Inflammatory macrophage treated with lipopolysaccharide for 1 hour (primary cell): ENCODE data around the gene TEAD1.
A peak's percentile ranks its signal among the peaks of the same experiment; 100 is the strongest.

ENCODE experiments used
- DNase-seq, 2 donors: peaks; one replicate each; pipeline ENCODE4 v3.0.0-alpha.2; 2020 to 2022

Gene TEAD1

DNA sequence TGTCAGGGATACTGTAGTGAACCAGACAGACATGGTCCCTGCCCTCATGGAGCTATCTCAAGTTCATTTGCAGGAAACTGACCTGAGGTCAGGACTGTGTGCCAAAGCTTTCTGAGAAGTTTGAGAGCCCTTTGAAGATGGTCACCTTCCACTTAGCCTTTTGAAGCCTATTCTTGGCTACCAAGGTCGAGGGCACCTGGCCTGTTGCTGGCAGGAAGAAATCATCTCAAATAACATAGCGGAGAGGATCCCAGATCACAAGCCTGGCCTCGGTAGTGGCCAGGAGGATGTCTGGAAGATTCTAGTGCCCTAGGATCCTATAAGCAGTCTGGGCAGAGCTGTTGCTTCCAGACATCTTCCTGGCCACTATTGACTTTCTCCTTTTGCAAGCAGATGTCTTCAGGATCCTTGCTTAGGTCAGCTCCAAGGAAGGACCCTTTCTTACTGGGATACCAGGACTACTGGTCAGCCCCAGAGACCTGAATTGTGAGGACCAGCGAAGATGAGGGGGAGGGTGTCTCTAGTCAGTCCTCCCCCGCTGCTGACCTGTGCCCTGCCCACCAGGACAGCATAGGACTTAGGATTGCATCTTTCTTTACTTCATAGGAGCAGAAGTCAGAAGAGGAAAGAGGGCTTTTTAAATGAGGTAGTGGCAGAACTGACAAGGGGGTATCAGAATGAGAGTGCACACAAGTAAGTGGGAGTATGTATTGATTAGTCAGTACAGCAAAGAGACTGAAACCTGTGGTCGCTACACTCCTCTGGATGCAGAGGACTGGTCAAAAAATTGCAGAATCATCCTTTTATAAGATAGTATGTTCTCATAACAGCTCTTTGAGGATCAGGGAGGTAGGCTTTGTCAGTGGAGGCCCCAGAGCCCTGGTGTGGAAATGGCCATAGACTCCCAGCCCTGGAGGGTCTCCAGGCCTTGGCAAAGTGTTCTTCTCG, 94.8 kb downstream of the TEAD1 start:
- no peak for DNase-seq

DNA sequence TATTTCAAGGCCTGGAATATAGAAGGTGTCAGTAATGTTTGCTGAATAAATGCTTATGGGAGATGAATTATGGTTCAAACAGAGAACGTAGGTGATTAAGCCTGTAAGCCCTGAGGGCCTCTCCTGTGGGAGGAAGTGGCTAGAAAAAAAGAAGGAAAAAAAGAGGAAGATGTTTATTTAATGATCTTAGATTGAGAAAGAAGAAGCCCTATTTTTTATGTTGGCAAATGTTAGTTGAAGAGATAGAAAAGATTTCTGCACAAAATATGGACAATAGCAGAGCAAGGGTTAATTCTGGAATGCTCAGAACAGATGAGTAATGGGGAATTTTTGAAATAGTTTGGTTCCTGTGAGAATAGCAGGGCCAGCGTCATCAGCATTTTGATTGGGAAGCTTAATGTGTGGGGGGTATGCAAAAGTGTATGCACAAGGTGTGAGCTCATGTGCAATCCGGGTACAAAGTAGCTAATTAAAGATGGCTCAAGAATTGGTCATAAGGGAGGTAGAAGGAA, 95.7 kb downstream of the TEAD1 start:
- peak; percentile 3 to 33 for DNase-seq

DNA sequence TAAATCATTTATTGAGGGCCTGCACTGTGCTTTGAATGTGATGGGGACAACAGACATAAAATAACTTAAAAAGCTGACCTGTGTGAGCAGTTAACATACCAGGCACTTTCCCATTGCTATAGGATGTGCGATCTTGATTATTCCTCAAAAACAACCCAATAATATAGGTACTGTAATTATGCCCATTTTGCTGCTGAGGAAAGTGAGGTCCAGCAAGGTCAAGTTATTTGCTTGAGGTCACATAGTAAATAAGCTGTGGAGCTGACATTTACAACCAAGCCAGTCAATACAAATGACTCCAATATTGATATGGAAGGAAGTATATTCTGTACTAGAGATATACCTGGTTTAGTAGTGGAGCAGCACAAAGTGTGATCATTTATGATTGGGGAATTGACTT, 96.2 kb downstream of the TEAD1 start:
- DNase-seq: no peak

DNA sequence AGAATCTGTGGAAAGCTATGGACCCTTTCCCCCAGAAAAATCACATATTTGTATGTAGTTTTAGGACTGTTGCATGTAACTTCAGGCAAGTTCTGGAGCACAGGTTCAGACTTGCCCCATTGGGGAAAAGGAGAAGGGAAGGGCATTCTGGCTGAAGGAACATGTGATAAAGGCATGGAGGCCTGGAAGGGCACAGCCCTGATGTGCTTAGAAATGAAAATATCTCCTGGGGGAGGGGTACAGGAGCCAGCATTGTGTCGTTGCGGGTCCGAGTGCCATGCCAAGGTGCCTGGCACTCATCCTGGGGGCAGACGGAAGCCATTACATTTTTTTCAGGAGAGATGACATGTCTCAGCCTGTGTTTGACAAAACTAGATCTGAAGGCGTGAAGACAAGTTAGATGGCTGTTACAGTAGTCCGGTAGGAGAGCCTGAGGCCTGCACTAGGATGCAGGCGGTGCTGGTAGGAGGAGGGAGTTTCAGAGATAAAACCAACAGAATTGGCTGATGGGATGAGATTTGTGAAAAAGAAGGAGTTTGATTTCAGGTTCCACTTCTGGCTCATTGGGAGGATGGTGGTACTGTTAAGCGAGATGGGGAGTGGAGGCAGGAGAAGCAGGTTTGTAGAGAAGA, 96.9 kb downstream of the TEAD1 start:
- no peak for DNase-seq

DNA sequence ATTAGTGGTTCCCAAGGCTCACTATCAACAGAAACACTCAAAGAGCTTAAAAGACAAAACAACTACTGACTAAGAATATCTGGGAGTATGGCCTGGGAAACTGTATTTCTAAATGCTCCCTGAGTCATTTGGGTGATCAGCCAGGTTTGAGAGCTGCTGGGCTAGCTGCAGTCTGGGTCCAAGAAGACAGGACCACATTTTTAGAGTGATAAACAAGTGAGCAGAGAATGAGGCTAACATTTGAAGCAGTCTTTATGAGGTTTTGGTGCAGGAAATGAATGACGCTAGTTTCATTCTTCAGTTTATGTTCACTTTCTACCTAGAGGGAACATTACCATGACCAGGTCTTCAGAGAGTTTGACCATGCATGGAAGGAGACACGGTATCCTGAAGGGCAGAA, 97.7 kb downstream of the TEAD1 start:
- no peak for DNase-seq

DNA sequence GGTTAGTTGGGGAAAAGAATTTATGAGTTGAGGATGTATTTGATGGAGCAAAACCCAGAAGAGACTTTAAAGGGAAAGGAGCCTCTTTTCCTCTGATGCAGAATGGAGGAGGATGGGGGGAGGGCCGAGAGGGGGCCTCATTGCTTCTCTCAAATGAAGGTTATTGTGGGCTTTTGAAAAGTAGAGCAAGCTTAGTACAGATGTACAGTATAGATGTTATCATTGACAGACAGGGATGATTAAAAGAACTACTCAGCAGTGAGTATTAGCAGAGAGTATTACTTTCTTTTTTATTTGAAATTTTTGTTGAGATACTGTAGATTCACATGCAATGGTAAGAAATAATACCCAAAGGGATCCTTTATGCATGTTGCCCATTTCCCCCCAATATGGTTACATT, 98.1 kb downstream of the TEAD1 start:
- DNase-seq: no peak

DNA sequence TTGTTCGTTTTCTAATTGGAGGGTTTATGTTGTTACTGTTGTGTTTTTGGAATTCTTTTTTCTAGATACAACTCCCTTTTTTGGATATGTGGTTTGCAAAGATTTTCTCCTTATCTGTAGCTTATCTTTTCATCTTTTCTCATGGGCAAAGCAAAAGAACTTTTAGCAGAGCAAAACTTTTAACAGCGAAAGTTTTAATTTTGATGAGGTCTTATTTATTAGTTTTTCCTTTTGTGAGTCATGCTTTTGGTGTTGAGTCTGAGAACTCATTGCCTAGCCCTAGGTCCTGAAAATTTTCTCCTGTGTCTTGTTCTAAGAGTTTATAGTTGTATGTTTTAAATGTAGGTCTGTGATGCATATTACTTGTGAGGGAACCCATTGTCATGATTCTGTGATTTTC, 99.4 kb downstream of the TEAD1 start:
- DNase-seq: no peak

DNA sequence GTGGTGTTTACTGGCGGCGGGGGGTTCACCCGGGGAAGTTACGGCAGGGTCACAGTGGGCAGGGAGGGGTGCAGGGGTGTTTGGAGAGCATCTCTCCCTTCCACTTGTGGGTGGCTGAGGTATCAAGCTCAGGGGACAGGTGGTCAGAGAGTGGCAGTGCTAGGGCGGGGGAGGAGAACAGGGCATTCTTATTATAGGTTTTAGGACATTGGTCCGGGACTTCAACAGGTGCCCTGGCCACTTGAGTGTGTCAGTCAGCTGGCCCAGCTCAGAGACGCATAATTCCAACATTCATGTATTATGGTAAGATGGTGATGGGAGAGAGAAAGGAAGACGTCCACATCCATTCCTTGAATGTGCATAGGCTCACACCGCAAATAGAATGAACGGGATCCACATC, 101.7 kb downstream of the TEAD1 start:
- DNase-seq: no peak

DNA sequence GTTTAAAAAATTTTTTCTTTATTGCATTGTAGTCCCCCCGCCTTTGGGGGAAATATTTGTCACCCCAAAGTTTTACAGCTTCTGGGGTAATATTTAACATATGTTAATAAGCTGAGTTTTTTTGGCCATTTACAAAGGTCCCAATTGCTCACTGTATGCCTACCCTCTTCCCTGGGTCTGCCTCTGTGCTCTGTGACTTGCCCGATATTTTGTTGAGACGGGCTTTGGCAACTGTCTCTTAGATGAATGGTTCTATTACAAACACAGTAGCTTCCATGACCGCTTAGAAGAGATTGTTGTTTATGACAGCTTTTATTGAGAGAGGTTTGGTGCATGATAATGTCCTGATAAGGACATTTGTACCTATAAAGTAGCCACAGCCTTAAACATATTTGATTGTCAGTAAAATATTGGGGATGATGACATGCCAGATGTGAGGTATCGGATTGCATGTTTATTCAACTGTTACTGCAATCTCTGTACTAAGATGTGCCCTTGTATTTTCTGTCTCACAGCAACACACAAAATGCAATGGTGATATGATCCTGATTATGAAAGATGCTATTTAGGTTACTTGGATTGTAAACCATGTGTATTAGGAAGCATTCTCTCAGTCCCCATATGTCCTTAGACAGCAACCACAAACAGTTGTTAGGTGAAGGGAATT, 103.1 kb downstream of the TEAD1 start:
- no peak for DNase-seq

DNA sequence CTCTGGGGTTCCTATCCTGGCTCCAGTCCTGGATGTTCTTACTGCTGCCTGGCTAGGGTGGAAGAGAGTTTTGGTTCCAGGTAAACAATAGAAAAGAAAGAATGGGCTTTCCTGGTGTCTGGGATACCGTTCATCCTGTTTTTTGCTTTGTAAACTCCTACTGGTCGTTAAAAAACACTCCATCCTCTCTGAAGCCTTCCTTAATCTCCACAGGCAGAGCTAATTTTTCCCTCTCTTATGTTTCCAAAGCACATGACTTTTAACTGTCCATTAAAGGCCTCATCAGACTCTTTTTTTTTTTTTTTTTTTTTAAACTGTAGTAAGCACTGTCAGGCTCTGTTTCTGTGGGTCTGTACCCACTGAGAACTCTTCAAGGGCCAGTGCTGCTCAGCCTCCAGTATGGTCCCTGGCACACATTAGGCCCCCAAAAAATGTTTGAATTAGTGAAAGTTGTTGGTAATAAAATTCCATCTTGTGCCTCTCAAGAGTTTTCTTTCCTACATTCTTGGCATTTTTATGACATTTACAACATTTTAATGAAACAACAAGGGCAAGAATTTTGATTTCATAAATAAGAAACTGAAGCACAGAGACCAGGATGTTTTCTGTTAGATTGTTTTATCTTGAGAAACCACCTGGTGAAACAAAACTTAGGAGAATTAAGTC, 104.2 kb downstream of the TEAD1 start:
- DNase-seq: no peak

DNA sequence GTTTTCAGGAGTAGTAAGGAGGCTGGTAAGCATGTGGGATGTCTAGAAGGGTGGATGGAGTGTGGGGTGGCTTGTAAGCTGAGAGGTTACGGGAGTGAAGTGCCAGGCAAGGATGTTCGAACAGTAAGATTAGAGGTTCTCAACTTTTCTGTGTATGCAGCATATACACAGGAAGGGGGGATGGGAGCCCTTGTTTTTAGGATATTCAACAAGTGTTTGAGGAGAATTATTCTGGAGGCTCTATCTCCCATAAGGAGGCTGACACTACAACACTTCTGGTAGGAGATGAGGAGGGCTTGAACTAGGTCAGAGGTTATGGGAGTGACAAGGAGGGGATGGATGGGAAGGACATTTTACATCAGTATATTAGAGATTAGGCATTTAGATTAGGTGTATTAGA, 109.5 kb downstream of the TEAD1 start:
- DNase-seq: no peak

DNA sequence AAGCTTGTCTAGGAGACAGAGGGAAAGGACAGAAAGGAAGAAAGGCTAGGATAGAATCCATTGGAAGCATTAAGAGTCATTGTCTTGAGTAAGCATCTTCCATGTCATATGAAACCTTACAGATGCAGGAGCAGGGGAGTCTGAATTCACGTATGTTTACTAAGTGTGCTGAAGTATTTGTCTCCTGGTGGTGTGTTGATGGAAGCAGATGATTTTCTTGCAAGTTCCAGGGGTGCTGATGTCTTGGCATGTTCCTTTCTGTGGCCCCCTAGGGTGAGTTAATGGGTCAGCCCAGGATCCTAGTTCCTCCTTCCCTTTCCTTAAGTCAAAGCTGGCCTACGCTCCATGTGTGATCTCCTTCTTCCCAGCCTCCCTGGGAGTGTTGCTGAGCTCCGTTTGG, 110.2 kb downstream of the TEAD1 start:
- DNase-seq: no peak

DNA sequence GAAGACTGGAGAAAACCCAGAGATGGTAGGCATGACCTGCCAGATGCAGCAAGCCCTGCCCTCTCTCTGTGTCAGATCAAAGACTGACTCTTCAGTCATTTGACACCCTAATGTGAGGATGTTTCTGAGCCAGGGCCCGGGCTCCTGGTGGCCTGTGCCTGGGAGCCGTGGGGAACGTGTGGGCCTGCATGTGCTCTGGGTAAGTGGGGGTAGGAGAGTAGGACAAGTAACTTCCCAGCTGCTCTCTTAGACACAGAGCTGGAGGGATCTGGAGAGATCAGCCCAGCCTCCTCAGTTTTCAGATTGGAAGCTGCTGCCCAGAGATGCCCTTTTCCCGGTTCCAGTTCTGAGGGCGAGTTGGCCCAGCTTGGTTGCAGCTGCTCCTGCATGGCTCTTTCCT, 110.8 kb downstream of the TEAD1 start:
- no peak for DNase-seq

DNA sequence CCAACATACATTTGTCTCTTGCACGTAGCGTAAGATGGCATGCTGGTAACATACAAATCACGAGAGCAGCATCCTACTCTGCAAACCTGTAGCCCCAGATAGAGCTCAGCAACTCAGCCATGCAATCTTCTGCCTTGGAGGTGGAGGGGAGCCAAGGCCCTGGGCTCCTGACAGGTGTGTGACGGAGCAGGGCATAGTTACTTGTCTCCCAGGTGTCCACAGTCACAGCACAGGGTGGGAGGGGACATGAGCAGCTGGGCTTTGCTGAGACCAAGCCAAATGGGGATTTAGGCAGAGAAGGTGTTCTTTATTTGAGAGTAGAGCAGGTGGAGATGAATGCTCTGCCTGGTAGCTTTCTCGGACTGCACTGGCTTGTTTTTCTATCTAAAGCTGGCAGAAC, 111.7 kb downstream of the TEAD1 start:
- no peak for DNase-seq

DNA sequence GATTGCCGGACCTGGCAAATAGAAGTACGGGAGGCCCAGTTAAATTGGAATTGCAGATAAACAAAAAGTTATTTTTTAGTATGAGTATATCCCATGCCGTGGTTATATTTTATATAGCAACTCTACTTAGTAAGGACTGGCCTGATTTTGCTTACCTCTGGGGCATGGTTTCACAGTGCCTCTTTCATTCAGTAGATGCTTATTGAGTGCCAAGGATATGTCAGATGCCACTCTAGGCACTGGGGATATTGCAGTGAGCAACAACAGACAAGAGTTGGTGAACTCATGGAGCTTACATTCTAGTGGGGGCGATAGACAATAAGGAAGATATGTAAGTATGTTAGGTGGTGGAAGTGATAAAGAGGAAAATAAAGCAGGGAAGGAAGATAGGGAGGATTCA, 112.2 kb downstream of the TEAD1 start:
- no peak for DNase-seq

DNA sequence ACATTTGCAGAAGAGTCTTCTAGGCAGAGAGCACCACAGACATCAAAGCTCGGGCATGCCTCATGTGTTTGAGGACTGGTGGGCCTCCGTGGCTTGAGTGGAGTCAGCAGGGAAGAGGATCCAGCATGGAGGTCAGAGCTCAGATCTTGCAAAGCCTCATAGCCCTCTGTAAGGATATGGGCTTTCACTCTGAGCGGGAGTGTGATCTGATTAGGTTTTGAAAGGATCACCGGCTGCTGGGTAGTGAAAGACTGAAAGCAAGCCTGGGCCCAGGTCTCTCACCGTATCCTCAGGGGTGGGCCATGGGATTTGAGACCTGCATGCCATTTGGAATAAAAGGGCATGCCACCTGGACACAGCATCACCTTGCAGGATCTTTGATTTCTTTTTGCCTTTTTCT, 112.7 kb downstream of the TEAD1 start:
- DNase-seq: no peak

DNA sequence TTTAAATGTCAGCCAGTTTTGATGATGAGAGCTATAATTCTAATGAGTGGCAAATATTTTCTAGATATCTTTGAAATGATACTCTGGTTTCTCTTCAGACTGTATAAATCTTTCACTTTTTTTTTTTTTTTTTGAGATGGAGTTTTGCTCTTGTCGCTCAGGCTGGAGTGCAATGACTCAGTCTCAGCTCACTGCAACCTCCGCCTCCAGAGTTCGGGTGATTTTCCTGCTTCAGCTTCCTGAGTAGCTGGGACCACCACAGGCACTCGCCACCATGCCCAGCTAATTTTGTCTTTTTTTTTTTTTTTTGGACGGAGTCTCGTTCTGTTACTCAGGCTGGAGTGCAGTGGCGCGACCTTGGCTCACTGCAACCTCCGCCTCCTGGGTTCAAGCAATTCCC, 113.6 kb downstream of the TEAD1 start:
- DNase-seq: no peak

DNA sequence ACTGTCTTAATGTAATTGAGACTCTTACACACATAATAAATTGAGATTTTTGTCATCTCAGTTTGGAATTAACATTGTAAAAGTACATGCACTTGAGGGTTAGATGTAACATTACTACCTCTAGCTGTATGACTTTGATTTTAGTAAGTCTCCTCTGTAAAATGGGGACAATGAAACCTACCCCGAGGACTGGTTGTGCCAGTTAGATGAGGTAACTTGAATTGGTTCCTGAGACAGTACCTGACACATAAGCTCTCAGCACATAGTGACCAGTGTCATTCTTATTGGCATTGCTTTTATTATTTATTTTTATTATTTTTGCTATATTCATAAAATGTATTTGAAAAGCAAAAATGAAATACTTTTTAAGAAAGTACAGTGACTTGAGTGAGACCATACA, 114.8 kb downstream of the TEAD1 start:
- DNase-seq: no peak

DNA sequence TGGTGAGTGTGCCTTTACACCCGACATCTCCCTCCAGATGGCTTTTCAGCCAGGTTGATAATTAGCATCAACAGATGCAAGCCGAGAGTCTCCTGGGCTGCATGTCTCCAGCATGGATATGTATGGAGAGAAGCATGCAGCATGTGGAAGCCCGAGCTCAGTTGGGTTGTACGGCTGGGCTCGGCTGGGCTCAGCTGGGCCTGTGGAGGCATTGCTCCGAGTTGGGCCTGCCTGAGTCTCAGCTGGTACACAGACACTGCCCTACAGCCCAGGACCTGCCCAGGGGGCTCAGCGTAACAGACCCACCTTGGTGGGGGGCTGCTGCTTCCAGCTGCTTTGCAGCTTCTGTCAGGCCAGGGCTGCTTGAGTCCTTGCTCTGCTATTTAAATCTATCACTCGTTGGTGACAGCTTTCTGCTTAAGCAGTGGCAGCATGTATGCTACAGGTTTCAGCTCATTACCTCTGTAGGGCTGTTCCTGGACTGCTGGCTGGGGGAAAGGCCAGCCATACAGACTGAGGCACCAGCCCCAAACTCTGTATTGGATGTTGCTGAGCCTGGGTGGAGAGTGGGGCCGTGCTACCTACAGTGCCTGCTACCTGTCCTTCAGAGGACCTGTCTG, 115.5 kb downstream of the TEAD1 start:
- no peak for DNase-seq

DNA sequence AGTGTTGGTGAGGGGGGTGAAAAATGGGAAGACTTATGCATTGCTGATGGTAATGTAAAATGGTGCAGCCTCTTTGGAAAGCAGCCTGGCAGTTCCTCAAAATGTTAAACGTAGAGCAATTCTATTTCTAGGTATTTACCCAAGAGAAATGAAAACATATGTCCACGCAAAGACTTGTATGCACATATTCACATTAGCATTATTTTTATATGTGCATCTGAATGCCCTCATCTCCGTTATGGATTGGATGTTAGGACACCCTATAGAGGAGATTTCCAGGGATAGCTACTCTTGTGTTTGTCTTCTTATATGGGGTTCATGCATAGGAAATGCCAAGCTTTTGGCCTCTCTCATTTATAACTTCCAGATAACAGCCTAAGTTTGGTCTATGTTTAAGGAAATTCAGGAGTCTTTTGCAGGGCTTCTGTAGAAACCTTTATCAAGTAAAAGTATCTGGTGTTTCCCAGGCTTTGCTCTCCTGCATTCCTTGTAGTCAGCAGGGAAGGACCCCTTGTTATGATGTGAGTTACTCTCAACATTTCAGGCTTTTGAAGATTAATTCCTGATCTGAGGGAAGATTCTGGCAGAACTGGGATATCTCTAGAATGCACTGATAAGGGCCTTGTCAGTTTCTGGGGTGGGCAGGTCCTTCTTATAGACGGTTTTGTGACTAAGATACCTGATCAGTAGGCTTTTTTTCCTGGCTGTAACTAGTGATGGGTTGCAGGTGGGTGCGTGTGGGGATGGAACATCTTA, 116.8 kb downstream of the TEAD1 start:
- no peak for DNase-seq

DNA sequence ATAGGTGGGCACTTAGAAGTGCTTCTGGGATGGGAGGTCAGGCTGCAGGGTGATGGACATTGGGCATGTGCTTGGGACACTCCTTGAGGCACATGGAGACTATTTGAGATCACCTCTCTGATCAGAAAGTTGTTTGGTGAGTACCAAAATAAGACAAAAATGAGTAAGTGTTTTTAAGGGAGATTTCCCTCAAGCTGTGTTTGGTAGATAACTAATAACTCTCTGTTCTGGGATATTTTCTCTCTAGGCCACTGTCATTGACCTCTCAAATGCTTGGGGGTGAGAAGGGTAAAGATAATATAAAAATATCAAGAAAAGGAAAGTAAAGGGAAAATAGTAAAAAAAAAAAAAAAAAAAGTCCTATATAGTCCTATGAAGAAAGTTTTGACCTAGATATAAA, 117.8 kb downstream of the TEAD1 start:
- DNase-seq: no peak

DNA sequence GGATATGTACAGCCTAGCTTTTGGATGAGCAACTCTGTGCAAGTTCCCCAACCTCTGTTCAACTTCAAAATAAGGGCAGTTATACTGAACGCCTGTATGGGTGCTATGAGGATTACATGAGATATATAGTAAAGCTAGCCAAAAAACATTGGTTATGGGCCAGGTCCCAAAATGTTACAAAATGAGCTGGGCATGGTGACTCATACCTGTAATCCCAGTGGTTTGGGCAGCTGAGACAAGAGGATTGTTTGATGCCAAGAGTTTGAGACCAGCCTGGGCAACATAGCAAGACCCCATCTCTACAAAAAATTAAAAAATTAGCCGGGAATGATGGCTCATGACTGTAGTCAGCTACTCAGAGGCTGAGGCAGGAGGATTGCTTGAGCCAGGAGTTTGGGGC, 118.4 kb downstream of the TEAD1 start:
- no peak for DNase-seq
